ENCODE measurements around the gene LRRTM1.

GRCh38 chr2:80311304-80311703, 6.8 kb upstream of the LRRTM1 start:
- TF ChIP-seq POLR2A (IDR thresholded peaks at IDR 0.05; ENCODE audit: low read depth, low read length) (no peak), TAF1 (IDR thresholded peaks at IDR 0.05; ENCODE audit: borderline replicate concordance, low read depth, low read length) (no peak)
